ENCODE measurements around the gene PRCC.

PRCC gene, protein sequence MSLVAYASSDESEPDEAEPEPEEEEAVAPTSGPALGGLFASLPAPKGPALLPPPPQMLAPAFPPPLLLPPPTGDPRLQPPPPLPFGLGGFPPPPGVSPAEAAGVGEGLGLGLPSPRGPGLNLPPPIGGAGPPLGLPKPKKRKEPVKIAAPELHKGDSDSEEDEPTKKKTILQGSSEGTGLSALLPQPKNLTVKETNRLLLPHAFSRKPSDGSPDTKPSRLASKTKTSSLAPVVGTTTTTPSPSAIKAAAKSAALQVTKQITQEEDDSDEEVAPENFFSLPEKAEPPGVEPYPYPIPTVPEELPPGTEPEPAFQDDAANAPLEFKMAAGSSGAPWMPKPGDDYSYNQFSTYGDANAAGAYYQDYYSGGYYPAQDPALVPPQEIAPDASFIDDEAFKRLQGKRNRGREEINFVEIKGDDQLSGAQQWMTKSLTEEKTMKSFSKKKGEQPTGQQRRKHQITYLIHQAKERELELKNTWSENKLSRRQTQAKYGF

DNA sequence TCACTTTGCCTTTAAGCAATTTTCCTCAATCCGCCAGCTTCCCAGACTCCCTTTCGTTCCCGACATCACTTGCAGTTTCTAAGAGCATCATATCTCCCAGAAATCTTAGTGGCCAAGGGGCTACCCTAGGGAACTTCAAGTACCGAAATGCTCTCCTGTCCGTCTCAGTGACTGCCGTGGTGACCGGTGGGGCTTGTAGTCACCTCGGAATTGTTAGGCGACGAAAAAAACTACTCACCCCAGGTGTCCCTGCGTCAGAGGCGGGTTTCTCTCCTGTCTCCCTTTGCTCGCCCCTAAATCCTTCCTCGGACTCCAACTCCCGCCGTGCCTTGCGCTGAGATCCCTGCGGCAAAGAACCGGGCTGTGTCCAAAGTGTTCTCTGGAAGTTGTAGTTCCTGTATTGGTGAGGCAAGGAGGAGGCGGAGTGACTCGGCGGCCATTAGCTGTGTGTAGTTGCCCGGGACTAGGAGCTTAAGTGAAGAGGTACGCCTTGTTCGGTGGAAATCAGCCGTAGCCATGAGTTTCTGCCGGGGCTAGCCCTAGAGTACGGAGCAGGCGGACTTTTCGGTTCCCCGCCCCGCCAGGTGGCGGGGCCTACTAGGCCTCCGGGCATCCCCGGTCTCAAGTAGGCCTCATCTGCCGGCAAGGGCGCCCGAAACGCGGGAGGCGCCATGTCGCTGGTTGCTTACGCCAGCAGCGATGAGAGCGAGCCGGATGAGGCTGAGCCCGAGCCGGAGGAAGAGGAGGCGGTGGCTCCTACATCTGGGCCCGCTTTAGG lies at the start of gene PRCC:
PRCC (plus strand) TSS at position 435 of the 778 bp plus-strand sequence; CDS start at position 672, 237 bp downstream.
- peak; percentile 100 for DNase-seq

DNA sequence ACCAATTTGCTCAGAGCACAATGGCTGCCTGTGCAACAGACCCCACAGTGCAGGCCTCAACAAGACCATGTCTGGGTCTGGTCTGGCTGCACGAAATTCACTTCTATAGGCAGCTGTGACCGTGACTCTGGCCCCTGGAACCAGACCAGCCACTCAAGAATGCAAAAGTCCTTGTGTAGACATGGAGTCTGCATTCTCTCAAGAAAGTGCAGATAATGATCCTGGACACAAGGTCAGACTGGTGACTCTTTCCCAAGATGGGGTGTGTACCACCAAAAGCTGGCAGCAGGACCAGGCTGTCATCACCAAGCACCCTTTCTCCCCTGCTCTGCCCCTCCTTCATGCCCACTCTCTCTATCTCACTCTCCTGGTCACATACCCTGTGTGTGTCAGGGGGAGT lies 46.2 kb upstream of the PRCC start:
- no peak for DNase-seq

DNA sequence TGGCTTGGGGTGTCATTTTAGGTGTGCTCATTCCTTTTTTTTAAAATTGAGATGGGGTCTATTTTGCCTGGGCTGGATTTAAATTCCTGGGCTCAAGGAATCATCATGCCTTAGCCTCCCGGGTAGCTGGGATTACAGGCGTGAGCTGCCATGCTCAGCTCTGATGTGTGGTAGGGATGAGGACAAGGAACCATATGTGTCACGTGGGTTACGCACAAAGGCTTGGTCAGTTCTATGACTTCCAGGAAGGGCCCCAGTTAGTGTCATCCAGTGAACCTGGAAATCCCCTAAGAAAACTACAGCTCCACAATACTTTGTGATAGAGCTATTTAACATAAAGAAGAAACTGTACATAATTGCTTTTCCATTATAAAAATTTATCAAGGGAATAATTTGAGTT lies 45.8 kb upstream of the PRCC start:
- no peak for DNase-seq

DNA sequence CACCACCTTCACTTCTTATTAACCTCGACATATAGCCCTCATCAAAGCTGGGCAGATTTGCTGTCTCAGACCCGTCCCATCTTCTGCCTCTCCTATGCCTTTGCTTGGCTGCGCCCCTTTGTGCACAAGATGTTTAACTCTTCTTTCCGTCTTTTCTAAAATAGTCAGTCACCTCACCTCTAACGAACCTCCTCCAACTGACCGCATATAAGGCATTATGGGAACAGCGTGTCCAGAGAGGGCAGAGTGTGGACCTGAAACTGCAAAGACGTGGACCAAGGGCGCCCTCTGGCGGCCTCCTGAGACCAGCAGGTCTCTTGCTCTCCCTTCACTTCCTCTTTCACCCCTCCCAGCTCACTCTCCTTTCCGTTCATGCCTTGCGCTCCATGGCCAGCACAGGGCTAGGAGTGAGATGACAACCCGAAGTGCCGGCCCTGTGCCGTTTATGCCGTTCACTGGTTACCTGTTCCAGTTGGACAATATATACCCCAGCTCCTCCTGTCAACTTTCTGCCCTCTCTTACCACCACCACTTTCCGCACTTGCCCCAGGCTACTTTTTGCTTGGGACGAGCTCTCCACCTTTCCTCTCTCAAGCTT lies 41.6 kb upstream of the PRCC start:
- peak; percentile 72 for DNase-seq

GRCh38 chr1:156726549-156727226 lies 40.6 kb upstream of the PRCC start:
- peak; percentile 47 for DNase-seq

GRCh38 chr1:156727492-156727891 lies 39.8 kb upstream of the PRCC start:
- no peak for DNase-seq

DNA sequence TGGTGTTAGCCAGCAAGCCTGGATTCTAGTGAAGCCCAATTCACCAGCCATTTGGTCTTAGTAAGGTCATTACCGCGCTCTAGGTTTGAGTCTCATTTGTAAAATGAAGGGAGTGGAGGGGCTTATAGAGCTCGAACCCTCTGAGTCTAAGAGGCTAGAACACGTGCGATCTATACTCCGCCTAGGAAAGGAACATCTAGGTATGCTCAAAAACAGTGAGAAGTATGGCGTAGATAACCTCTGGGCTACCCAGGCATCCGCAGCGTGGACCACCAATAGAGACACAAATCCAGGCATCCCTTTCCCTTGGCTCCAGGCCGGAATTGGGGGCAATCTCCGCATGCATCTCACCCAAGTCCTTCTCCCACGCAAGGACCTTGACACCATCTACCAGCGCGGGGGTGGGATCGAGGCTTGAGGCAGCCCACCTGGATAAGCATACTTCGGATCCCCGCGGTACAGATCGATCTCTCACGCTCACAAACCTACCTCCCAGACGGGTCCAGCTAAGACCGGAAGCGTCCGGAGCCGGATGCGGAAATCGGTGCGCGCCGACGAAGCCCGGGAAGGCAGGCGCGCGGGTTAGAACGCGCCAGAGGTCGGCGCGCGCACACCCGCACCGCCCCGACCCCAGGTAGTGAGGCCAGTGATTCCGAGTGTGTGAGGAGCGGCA lies 39.3 kb upstream of the PRCC start, which contains the start of gene METTL25B:
METTL25B (plus strand) TSS at position 544 of the 673 bp plus-strand sequence. CDS start 636 bp downstream, outside the sequence.
- peak; percentile 78 for DNase-seq

DNA sequence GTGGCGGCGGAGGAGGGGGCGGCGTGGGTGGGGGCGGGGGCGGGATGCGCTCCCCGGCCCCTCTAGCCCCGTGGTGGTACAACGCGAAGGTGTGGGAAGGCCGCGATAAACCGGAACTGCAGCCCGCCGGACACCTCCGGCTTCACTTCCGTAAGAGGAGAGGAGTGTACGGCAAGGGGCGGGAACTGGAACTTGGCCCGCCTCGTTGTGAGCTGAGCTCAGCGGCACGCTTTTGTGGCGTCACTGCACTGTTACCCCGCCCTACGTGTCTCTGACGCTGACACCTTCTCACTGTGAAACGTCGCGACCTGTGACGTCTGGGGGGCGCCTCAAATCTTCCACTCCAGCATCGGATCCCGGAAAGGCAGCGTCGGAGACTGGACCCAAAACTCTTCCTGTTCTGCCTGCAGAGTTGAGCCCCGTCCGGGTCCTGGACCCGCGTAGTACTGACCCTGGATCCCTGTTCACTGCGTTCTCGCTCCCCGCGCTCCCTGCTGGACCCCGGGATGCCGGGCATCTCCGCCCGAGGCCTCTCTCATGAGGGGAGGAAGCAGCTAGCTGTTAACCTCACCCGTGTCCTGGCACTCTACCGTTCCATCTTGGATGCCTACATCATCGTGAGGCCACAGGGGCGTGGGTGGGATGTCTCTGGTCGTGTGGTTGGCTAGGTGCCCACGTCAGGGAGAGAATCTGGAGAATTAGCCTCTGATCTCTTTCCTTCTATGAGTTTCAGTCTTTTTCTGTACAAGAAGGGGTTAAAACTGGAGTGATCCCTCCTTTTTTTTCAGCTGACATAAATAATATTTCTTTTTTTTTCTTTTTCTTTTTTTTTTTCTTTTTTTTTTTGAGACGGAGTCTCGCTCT lies 38.5 kb upstream of the PRCC start, which contains the start of gene ISG20L2:
ISG20L2 (minus strand) TSS at position 168 of the 864 bp plus-strand sequence. CDS start 1,114 bp downstream, outside the sequence.
- peak; percentile 97 for DNase-seq

DNA sequence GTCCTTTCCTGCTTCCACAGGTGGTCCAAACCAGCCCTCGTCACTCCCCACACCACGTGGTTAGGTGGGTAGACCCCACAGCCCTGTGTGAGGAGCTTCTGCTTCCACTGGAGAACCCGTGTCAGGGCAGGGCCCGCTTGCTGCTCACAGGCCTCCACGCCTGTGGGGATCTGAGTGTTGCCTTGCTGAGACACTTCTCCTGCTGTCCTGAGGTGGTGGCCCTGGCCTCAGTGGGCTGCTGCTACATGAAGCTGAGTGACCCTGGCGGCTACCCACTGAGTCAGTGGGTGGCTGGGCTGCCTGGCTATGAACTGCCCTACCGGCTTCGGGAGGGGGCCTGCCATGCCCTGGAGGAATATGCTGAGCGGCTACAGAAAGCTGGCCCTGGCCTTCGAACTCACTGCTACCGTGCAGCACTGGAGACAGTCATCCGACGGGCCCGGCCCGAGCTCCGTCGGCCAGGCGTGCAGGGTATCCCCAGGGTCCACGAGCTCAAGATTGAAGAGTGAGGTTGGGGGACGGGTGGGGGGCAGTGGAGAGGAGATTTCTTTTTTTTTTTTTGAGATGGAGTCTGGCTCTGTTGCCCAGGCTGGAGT lies 33.2 kb upstream of the PRCC start:
- no peak for DNase-seq

- DNase-seq = no peak
These were observed 28.9 kb upstream of the PRCC start for GRCh38 chr1:156738407-156738806.

DNA sequence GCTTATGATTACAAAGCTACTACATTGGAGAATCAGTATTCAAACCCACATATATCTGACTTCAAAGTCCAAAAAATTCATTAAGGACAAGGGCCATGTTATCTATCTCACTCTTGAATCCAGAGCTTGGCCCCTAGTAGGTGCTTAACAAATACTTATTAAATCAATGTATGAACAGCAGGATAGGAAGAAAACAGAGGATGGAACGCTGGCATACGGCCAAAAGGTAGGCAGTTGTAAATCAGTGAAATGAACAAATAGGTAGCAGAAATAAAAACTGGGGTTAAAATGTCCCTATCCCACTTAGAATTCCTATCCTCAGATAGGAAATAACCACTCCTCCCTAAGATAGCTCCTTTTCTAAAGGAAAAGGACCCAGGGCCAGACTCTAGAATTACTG lies 28.4 kb upstream of the PRCC start:
- DNase-seq = no peak

DNA sequence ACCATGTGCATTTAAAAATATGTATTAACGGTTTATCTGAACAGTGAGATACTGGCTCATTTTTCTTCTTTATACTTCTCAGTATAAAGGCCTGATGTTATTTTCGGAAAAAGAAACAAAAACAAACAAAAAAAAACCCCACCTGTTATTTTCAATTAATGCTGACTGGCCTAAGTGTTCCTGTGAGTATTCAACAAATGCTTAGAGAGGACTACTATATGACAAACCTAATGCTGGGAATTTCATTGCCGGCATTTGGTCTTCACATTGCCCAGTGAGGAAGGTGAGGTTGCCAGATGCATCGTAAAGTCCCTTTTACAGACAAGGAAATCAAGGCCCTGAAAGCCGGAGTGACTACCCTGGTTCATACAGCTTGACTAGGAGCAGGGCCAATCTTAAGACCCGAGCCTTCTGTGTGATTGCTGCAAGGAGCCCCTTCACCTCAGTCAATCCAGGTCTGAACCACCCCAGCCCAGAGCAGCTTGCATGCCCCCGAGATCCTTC lies 27.0 kb upstream of the PRCC start:
- no peak for DNase-seq

DNA sequence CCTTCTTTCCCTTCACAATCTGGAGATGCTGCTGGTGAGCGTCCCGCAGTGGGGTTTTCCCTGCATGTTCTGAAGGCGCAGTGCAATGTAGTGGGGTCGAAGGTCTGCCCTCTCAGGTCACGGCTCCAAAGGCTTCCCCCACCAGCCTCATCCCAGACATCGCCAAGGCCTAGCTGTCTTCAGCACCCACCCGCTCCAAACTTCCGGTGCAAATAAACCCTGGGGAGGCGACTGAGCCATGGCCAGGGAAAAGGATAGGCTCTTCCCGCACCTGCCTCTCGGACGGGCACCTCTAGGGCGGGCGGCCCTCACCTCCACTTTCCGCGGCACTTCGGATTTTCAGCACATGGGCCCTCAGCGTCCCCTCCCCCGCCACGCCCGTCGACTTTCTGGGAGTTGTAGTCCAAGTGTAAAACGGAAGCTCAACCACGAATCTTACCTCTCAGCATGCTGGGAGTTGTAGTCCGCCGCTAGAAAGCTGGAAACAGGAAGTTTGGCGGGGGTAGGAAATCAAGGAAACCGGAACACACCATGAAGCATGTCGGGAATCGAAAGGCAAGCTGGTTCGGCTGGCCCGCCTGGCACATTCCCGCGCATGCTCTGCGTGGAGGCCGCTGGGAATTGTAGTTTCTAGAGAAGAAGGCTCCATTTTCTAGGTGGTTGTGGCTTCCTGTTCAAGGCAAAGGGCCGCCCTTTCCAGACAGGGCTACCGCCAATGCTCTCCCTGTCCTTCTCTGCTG lies 26.4 kb upstream of the PRCC start, which contains the start of gene MRPL24:
MRPL24 (minus strand) TSS at position 348 of the 740 bp plus-strand sequence. CDS start 2,384 bp downstream, outside the sequence.
- peak; percentile 100 for DNase-seq

- no peak for DNase-seq
These were observed 25.8 kb upstream of the PRCC start for GRCh38 chr1:156741481-156741983.

DNA sequence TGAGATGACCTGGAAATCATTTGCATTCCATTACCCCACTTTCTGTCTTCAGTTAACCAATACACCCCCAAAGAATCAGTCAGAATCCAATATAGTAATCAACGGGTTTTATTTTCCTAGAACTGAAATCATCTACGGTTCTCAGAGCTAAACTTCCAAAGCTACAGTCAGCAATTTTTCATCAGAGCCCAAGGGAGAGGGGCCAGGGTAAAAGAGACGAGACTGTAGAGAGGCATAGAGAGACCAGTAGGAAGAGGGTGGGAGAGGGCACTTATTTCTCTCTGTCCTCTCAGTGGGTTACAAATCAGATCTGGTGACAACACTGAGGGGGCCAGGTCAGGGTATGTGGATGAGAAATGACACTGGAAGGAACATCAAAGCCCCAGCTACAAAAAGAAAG lies 25.3 kb upstream of the PRCC start:
- no peak for DNase-seq

GRCh38 chr1:156742801-156743200 lies 24.5 kb upstream of the PRCC start:
- DNase-seq = no peak

DNA sequence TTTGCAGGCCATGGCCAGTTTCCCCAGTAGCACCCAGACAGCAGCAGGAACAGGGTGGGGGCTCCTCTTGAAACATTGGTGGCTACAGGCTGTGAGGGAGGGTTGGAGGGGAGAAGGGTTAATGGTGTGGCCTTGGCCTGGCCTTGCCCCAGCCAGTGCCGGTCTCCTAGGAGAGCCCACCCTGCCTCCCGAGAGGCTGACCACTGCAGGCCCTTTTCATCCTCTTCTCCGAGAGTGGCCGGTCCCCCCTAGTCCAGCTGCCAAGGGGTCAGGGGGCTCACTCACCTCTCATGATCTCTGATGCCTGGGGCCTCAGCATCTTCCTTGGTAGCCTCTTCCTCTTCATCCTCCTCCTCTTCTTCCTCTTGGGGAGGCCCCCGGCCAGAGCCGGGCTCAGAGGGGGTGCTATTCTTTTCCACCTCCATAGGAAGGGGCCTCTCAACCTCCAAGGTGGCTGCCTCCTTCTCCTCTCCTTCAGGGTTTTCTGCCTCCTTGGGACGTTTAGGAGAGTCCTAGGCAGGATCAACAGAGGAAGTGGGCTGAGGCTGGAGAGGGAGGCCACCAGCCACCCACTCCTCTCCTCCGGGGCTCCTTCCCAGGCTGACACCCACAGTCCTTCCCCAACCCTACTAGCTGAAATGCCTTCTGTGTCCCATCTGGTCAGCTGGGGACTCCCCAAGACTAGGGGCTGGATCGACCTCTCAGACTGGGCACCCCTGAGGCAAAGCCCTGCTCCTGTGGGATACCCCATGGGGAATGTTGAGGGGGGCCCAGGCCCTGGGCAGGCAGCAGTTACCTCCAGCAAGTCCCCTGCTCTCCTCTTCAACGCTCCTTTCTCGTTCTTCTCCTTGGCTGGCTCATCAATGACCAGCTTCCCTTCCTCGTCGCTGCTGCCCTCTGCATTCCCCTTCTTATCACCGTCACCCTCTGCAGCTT lies 23.7 kb upstream of the PRCC start:
- no peak for DNase-seq

DNA sequence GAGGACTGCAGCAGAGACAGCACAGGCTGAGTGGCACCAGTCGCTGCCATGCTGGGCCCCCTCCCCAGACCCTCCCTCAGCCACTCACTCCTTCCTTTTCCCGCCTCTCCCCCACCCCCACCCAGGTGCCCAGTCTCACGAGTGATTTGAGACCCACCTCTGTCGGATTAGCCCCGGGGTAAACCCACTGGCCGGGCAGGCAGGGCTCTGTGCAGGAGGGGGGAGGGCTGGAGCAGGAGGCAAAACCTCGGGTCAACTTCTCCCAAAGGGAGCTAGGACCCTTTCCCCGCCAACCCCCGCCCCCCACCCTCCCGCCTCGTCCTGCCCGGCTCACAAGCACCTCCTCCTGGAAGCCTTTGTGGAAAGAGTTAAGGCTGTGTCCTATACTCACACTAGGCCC lies 23.0 kb upstream of the PRCC start:
- DNase-seq = no peak
